ENCODE data around the gene KANK4. TPM values are rescaled to one million over a fixed set of nuclear protein-coding genes. Genes with fewer than 3 reads are reported as not detected.

The KANK4 gene
- total RNA-seq, 6 experiments from 2014 or later = not detected

DNA sequence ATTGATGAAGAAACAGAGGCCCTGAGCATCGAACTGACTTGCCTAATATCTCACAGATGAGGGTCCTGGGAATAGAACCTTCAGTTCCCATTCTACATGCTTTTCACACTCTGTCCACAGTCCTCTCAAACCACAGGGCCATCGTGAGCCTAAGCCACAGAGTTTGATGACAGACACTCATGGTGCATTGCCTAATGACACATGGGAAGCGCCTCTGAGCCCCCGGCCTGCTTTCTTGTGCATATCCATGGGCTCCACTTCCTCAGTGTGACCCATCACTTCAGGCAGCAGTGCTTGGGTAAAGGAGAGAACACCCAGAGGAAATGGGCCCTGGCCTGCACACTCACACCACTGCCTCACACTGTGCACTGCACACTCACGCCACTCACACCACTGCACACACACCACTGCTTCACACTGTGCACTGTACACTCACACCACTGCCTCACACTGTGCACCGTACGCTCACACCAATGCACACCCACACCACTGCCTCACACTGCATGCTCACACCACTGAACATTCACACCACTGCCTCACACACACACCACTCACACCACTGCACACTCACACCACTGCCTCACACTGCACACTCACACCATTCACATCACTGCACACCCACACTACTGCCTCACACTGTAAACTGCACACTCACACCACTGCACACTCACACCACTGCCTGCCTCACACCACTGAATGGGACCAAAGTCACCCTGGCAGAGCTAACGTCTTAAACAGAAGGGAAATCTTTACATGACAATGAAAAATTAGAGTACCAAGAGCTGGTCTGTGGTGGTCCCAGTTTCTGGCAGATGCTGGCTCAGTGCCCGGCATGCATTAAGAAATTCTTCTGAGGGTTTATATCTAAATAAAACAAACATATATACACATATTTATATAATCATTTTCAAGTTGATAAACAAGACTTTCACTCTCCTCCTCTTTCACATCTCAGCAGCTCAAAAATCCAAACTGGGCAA lies 53.0 kb downstream of the KANK4 start:
- H3K9me3 Mint-ChIP-seq = peaks cover 3% of the 10 kb centered on the region; the same call in 1 of the 2 replicates
- H3K27me3 Mint-ChIP-seq (ENCODE audit: insufficient read depth) = peaks cover 2% of the 10 kb centered on the region
- H3K4me3 Mint-ChIP-seq = no peak overlapping the region
- no peaks in the 10 kb centered on the region for H3K4me1 Mint-ChIP-seq (ENCODE audit: low read depth)
- DNase-seq = no peak
- TF ChIP-seq, protein P1, sequence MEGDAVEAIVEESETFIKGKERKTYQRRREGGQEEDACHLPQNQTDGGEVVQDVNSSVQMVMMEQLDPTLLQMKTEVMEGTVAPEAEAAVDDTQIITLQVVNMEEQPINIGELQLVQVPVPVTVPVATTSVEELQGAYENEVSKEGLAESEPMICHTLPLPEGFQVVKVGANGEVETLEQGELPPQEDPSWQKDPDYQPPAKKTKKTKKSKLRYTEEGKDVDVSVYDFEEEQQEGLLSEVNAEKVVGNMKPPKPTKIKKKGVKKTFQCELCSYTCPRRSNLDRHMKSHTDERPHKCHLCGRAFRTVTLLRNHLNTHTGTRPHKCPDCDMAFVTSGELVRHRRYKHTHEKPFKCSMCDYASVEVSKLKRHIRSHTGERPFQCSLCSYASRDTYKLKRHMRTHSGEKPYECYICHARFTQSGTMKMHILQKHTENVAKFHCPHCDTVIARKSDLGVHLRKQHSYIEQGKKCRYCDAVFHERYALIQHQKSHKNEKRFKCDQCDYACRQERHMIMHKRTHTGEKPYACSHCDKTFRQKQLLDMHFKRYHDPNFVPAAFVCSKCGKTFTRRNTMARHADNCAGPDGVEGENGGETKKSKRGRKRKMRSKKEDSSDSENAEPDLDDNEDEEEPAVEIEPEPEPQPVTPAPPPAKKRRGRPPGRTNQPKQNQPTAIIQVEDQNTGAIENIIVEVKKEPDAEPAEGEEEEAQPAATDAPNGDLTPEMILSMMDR (IDR thresholded peaks at IDR 0.05) = no peak
- H3K27ac Mint-ChIP-seq = no peak overlapping the region
- H3K36me3 Mint-ChIP-seq (ENCODE audit: low read depth) = no peaks in the 10 kb centered on the region

- Mint-ChIP-seq H3K9me3 (peaks cover 16% of the 10 kb centered on the region; the same call in 1 of the 2 replicates), H3K4me1 (ENCODE audit: low read depth) (no peaks in the 10 kb centered on the region), H3K4me3 (no peak overlapping the region), H3K36me3 (ENCODE audit: low read depth) (no peaks in the 10 kb centered on the region), H3K27me3 (ENCODE audit: insufficient read depth) (peaks cover 8% of the 10 kb centered on the region), H3K27ac (no peak overlapping the region)
- DNase-seq = no peak
- TF ChIP-seq, protein P1 (IDR thresholded peaks at IDR 0.05) = no peak
These were observed 55.4 kb downstream of the KANK4 start for GRCh38 chr1:62263814-62264353.

- H3K27me3 Mint-ChIP-seq (ENCODE audit: insufficient read depth) = peaks cover 8% of the 10 kb centered on the region
- H3K9me3 Mint-ChIP-seq = peaks cover 21% of the 10 kb centered on the region; the same call in 1 of the 2 replicates
- no peaks in the 10 kb centered on the region for H3K4me1 Mint-ChIP-seq (ENCODE audit: low read depth)
- no peak overlapping the region for H3K4me3 Mint-ChIP-seq
- no peaks in the 10 kb centered on the region for H3K36me3 Mint-ChIP-seq (ENCODE audit: low read depth)
- no peak overlapping the region for H3K27ac Mint-ChIP-seq
- TF ChIP-seq, protein P1 (IDR thresholded peaks at IDR 0.05) = no peak
- no peak for DNase-seq
These were observed 56.0 kb downstream of the KANK4 start for GRCh38 chr1:62263006-62263813.

GRCh38 chr1:62260688-62261087 lies 58.5 kb downstream of the KANK4 start:
- Mint-ChIP-seq H3K4me1 (ENCODE audit: low read depth) (no peaks in the 10 kb centered on the region), H3K9me3 (peaks cover 17% of the 10 kb centered on the region; the same call in 1 of the 2 replicates), H3K4me3 (no peak overlapping the region), H3K27ac (no peak overlapping the region), H3K27me3 (ENCODE audit: insufficient read depth) (peaks cover 9% of the 10 kb centered on the region), H3K36me3 (ENCODE audit: low read depth) (no peaks in the 10 kb centered on the region)
- TF ChIP-seq, protein P1 (IDR thresholded peaks at IDR 0.05) = no peak
- no peak for DNase-seq

DNA sequence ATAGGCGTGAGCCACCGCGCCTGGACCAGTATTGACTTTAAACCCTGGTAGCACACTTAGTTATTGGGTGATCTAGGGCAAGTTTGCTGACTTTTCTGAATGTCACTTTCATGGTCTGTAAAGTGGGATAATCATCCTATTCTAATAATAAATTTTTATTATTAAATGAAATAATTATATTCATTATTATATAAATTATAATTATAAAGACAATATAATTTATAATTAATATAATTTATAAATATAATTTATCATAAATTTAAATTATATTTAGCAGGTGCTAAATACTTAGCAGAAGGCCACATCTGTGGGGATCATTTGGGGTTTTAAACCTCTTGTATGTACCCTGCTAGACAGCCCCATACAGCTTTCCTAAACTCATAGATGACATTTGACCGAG lies 59.7 kb downstream of the KANK4 start:
- H3K4me1 Mint-ChIP-seq (ENCODE audit: low read depth) = no peaks in the 10 kb centered on the region
- DNase-seq = no peak
- peaks cover 9% of the 10 kb centered on the region for H3K27me3 Mint-ChIP-seq (ENCODE audit: insufficient read depth)
- TF ChIP-seq, protein P1 (IDR thresholded peaks at IDR 0.05) = no peak
- H3K36me3 Mint-ChIP-seq (ENCODE audit: low read depth) = no peaks in the 10 kb centered on the region
- H3K27ac Mint-ChIP-seq = no peak overlapping the region
- peaks cover 17% of the 10 kb centered on the region; the same call in 1 of the 2 replicates for H3K9me3 Mint-ChIP-seq
- no peak overlapping the region for H3K4me3 Mint-ChIP-seq
